Activated CD8-positive, alpha-beta memory T cell treated with anti-CD3 and anti-CD28 coated beads for 36 hours (primary cell): ENCODE measurements around the gene NHP2. TPM values are rescaled to one million over a fixed set of nuclear protein-coding genes. Genes with fewer than 3 reads are reported as not detected.

ENCODE experiments used
- CTCF ChIA-PET: fragments of 350-600 bp; sonication (Branson Sonifier 250); formaldehyde crosslinking; loops from one replicate; lab custom pipeline; 2021; ENCODE audit warnings: antibody characterized with exemption; lab: Charles Lee
- POLR2A ChIA-PET: fragments of 350-600 bp; sonication (Branson Sonifier 250); formaldehyde crosslinking; loops from one replicate; lab custom pipeline; 2021; ENCODE audit warnings: antibody characterized with exemption; lab: Charles Lee
- total RNA-seq, 2 experiments: library from RNA; stranded (reverse); gene quantifications; one replicate each; pipeline ENCODE4 v1.2.3, GENCODE V29; 2021

The NHP2 gene
- total RNA-seq, 2 experiments from 2014 or later = 317 to 326 TPM

- ChIA-PET POLR2A (no interaction called here), CTCF (interaction anchor here (0.9 kb wide), 1 partner anchor 106 kb away, joined by 3 read pairs; no protein-coding TSS in a partner anchor)
Observed at GRCh38 chr5:178182158-178182876, 28.6 kb upstream of the NHP2 start.

- POLR2A ChIA-PET = no interaction called here
- CTCF ChIA-PET = interaction anchor here (1.0 kb wide), 1 partner anchor 105 kb away, joined by 3 read pairs; no protein-coding TSS in a partner anchor
Observed at GRCh38 chr5:178180141-178180863, 26.6 kb upstream of the NHP2 start.

GRCh38 chr5:178177569-178177968, 23.9 kb upstream of the NHP2 start:
- ChIA-PET POLR2A (no interaction called here), CTCF (no interaction called here)

GRCh38 chr5:178176791-178177190, 23.1 kb upstream of the NHP2 start:
- CTCF ChIA-PET = no interaction called here
- POLR2A ChIA-PET = no interaction called here

GRCh38 chr5:178174456-178174855, 20.8 kb upstream of the NHP2 start:
- POLR2A ChIA-PET = no interaction called here
- CTCF ChIA-PET = interaction anchor here (1.1 kb wide), 1 partner anchor 97 kb away, joined by 4 read pairs; no protein-coding TSS in a partner anchor

- CTCF ChIA-PET = no interaction called here
- POLR2A ChIA-PET = no interaction called here
Observed at GRCh38 chr5:178170455-178170854, 16.8 kb upstream of the NHP2 start.

GRCh38 chr5:178165581-178165980, 11.9 kb upstream of the NHP2 start:
- ChIA-PET CTCF (no interaction called here), POLR2A (no interaction called here)

GRCh38 chr5:178163772-178164735, 10.4 kb upstream of the NHP2 start:
- ChIA-PET POLR2A (no interaction called here), CTCF (interaction anchor here (0.7 to 3.0 kb wide), 6 partner anchors 11 to 1669 kb away, joined by 3 to 33 read pairs (median 4); partner anchors contain the start of gene NHP2)

GRCh38 chr5:178162481-178162880, 8.8 kb upstream of the NHP2 start:
- ChIA-PET POLR2A (no interaction called here), CTCF (interaction anchor here (0.6 to 3.0 kb wide), 5 partner anchors 13 to 86 kb away, joined by 3 to 33 read pairs (median 3); no protein-coding TSS in a partner anchor)

- ChIA-PET POLR2A (no interaction called here), CTCF (no interaction called here)
Observed at GRCh38 chr5:178160176-178160575, 6.5 kb upstream of the NHP2 start.

- ChIA-PET CTCF (interaction anchor here (0.9 to 6.4 kb wide), 4 partner anchors 9 to 80 kb away, joined by 3 to 31 read pairs (median 8); no protein-coding TSS in a partner anchor), POLR2A (no interaction called here)
Observed at GRCh38 chr5:178155065-178155464, 1.4 kb upstream of the NHP2 start.

- ChIA-PET CTCF (interaction anchor here (0.6 to 6.4 kb wide), 5 partner anchors 11 to 97 kb away, joined by 3 to 31 read pairs (median 4); no protein-coding TSS in a partner anchor), POLR2A (interaction anchor here (1.2 to 1.6 kb wide), 4 partner anchors 36 to 54 kb away, joined by 3 to 11 read pairs (median 4); partner anchors contain the start of gene HNRNPAB)
Observed at GRCh38 chr5:178152491-178153444, 917 bp downstream of the NHP2 start.

GRCh38 chr5:178150977-178151734, 2.5 kb downstream of the NHP2 start:
- POLR2A ChIA-PET = no interaction called here
- CTCF ChIA-PET = interaction anchor here (0.6 to 2.3 kb wide), 2 partner anchors 14 to 34 kb away, joined by 4 to 9 read pairs; no protein-coding TSS in a partner anchor

GRCh38 chr5:178149199-178149932, 4.3 kb downstream of the NHP2 start:
- POLR2A ChIA-PET = interaction anchor here (0.7 to 1.2 kb wide), 2 partner anchors 11 to 16 kb away, joined by 3 read pairs; no protein-coding TSS in a partner anchor
- CTCF ChIA-PET = interaction anchor here (1.6 to 2.6 kb wide), 4 partner anchors 12 to 73 kb away, joined by 3 to 12 read pairs (median 10); no protein-coding TSS in a partner anchor

- CTCF ChIA-PET = interaction anchor here (1.3 to 2.6 kb wide), 2 partner anchors 12 to 71 kb away, joined by 5 to 12 read pairs; no protein-coding TSS in a partner anchor
- POLR2A ChIA-PET = no interaction called here
Observed at GRCh38 chr5:178147406-178147805, 6.3 kb downstream of the NHP2 start.
